ENCODE results near the gene WIZ. TPM values are rescaled to one million over a fixed set of nuclear protein-coding genes. Genes with fewer than 3 reads are reported as not detected.

WIZ gene
- polyA plus RNA-seq, 1 donor (not counting 4 experiments of a cell fraction or from before 2014, with no cell fraction given) = 5.1 TPM

GRCh38 chr19:15421136-15421695, 28.5 kb downstream of the WIZ start:
- TF ChIP-seq EZH2 (IDR thresholded peaks at IDR 0.05; ENCODE audit: low read length) = no peak
- TF ChIP-seq, protein P1, sequence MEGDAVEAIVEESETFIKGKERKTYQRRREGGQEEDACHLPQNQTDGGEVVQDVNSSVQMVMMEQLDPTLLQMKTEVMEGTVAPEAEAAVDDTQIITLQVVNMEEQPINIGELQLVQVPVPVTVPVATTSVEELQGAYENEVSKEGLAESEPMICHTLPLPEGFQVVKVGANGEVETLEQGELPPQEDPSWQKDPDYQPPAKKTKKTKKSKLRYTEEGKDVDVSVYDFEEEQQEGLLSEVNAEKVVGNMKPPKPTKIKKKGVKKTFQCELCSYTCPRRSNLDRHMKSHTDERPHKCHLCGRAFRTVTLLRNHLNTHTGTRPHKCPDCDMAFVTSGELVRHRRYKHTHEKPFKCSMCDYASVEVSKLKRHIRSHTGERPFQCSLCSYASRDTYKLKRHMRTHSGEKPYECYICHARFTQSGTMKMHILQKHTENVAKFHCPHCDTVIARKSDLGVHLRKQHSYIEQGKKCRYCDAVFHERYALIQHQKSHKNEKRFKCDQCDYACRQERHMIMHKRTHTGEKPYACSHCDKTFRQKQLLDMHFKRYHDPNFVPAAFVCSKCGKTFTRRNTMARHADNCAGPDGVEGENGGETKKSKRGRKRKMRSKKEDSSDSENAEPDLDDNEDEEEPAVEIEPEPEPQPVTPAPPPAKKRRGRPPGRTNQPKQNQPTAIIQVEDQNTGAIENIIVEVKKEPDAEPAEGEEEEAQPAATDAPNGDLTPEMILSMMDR (optimal IDR thresholded peaks at IDR 0.05 in 1 of 3, IDR thresholded peaks at IDR 0.05 in 1 of 3, conservative IDR thresholded peaks at IDR 0.05 in 1 of 3; ENCODE audit: extremely low read depth in 1 of 3, insufficient read depth in 2 of 3, low read length in 3 of 3) = no peak
- Histone ChIP-seq H3K4me3 (ENCODE audit: control insufficient read depth in 2 of 3, extremely low read depth in 1 of 3, insufficient read depth in 2 of 3, low read depth in 1 of 3, low read length in 3 of 3) (no peak overlapping the region), H3K4me1 (ENCODE audit: control insufficient read depth, extremely low read depth, insufficient read depth, low read length) (peaks cover 11% of the 10 kb centered on the region), H3K4me2 (ENCODE audit: control insufficient read depth, extremely low read depth, insufficient read depth, low read depth, low read length) (no peak overlapping the region), H3K9me1 (ENCODE audit: control insufficient read depth, extremely low read depth, insufficient read depth, low read length) (no peaks in the 10 kb centered on the region), H3K27ac (ENCODE audit: control insufficient read depth, insufficient read depth, low read length) (no peak overlapping the region), H2AFZ (ENCODE audit: control insufficient read depth, low read length) (no peak overlapping the region), H3K79me2 (ENCODE audit: control insufficient read depth, insufficient read depth, low read length) (peaks cover 26% of the 10 kb centered on the region), H3K27me3 (ENCODE audit: control insufficient read depth, extremely low read depth, insufficient read depth, low read length) (no peaks in the 10 kb centered on the region), H4K20me1 (ENCODE audit: control insufficient read depth, extremely low read depth, insufficient read depth, low read length) (peaks cover 5% of the 10 kb centered on the region), H3K9ac (ENCODE audit: control insufficient read depth, extremely low read depth, insufficient read depth, low read length) (no peak overlapping the region), H3K9me3 (ENCODE audit: control insufficient read depth, low read depth, low read length) (peaks cover 5% of the 10 kb centered on the region), H3K36me3 (ENCODE audit: control insufficient read depth in 2 of 2, extremely low read depth in 1 of 2, insufficient read depth in 2 of 2, low read length in 2 of 2) (peaks cover 19 to 25% of the 10 kb centered on the region in 2 experiments)
- FAIRE-seq (no peak), DNase-seq (ENCODE audit: low read depth, low spot score) (no peak)
- dilution Hi-C loops (cut with MboI; ENCODE audit: extremely low pct_ligation_motif_present, low sequenced_read_pairs) = no loop called here

GRCh38 chr19:15419413-15420025, 30.2 kb downstream of the WIZ start:
- Histone ChIP-seq H4K20me1 (ENCODE audit: control insufficient read depth, extremely low read depth, insufficient read depth, low read length) (peaks cover 5% of the 10 kb centered on the region), H3K36me3 (ENCODE audit: control insufficient read depth in 2 of 2, extremely low read depth in 1 of 2, insufficient read depth in 2 of 2, low read length in 2 of 2) (peaks cover 11 to 22% of the 10 kb centered on the region in 2 experiments), H3K27me3 (ENCODE audit: control insufficient read depth, extremely low read depth, insufficient read depth, low read length) (no peaks in the 10 kb centered on the region), H3K9me1 (ENCODE audit: control insufficient read depth, extremely low read depth, insufficient read depth, low read length) (no peaks in the 10 kb centered on the region), H3K27ac (ENCODE audit: control insufficient read depth, insufficient read depth, low read length) (peak overlapping the region; percentile 48), H3K9ac (ENCODE audit: control insufficient read depth, extremely low read depth, insufficient read depth, low read length) (peak overlapping the region; percentile 70), H3K9me3 (ENCODE audit: control insufficient read depth, low read depth, low read length) (peaks cover 5% of the 10 kb centered on the region), H3K4me1 (ENCODE audit: control insufficient read depth, extremely low read depth, insufficient read depth, low read length) (peaks cover 11% of the 10 kb centered on the region), H3K4me2 (ENCODE audit: control insufficient read depth, extremely low read depth, insufficient read depth, low read depth, low read length) (peak overlapping the region; percentile 100), H2AFZ (ENCODE audit: control insufficient read depth, low read length) (peak overlapping the region; percentile 77), H3K79me2 (ENCODE audit: control insufficient read depth, insufficient read depth, low read length) (peaks cover 41% of the 10 kb centered on the region), H3K4me3 (ENCODE audit: control insufficient read depth in 2 of 3, extremely low read depth in 1 of 3, insufficient read depth in 2 of 3, low read depth in 1 of 3, low read length in 3 of 3) (peak overlapping the region; percentile 19 to 90 (median 75))
- DNase-seq (ENCODE audit: low read depth, low spot score) = no peak
- dilution Hi-C loops (cut with MboI; ENCODE audit: extremely low pct_ligation_motif_present, low sequenced_read_pairs) = no loop called here
- TF ChIP-seq EZH2 (IDR thresholded peaks at IDR 0.05; ENCODE audit: low read length) = no peak
- TF ChIP-seq, protein P1 (optimal IDR thresholded peaks at IDR 0.05 in 1 of 3, IDR thresholded peaks at IDR 0.05 in 1 of 3, conservative IDR thresholded peaks at IDR 0.05 in 1 of 3; ENCODE audit: extremely low read depth in 1 of 3, insufficient read depth in 2 of 3, low read length in 3 of 3) = no peak
- no peak for FAIRE-seq
